Stimulated activated CD4-positive, alpha-beta T cell treated with anti-CD3 and anti-CD28 coated beads, Interleukin-4, amount 100 ng/mL, for 24 hours (primary cell): ENCODE data around the gene TMEM181.
"Not testable (repeated sequence)": the region's sequence is repeated elsewhere in the genome, so short reads cannot be mapped to it uniquely, and the experiment has no call there.

Experiments used
- DNase-seq: peaks from one replicate; pipeline ENCODE4 v3.0.0-alpha.2; 2020

TMEM181 gene

GRCh38 chr6:158559895-158560835, at the start of gene TMEM181:
Gene TMEM181 (plus strand): TSS chr6:158560091. CDS start chr6:158560225, 134 bp downstream.
- peak; percentile 85 for DNase-seq

GRCh38 chr6:158512809-158513208, 47.1 kb upstream of the TMEM181 start:
- no peak for DNase-seq

GRCh38 chr6:158514176-158514575, 45.7 kb upstream of the TMEM181 start:
- DNase-seq: no peak

GRCh38 chr6:158514991-158515390, 44.9 kb upstream of the TMEM181 start:
- no peak for DNase-seq

GRCh38 chr6:158516098-158516497, 43.8 kb upstream of the TMEM181 start:
- DNase-seq: no peak

- DNase-seq: no peak
Observed at GRCh38 chr6:158517038-158517437, 42.9 kb upstream of the TMEM181 start.

- DNase-seq: no peak
Observed at GRCh38 chr6:158517581-158517980, 42.3 kb upstream of the TMEM181 start.

GRCh38 chr6:158518191-158519127, 41.4 kb upstream of the TMEM181 start:
- peak; percentile 51 for DNase-seq

GRCh38 chr6:158519300-158519699, 40.6 kb upstream of the TMEM181 start:
- no peak for DNase-seq

GRCh38 chr6:158519761-158520160, 40.1 kb upstream of the TMEM181 start:
- no peak for DNase-seq

- not testable (repeated sequence) for DNase-seq
Observed at GRCh38 chr6:158520975-158521374, 38.9 kb upstream of the TMEM181 start.

GRCh38 chr6:158521759-158522158, 38.1 kb upstream of the TMEM181 start:
- no peak for DNase-seq

- DNase-seq: no peak
Observed at GRCh38 chr6:158522616-158523015, 37.3 kb upstream of the TMEM181 start.

- DNase-seq: no peak
Observed at GRCh38 chr6:158524311-158524710, 35.6 kb upstream of the TMEM181 start.

- not testable (repeated sequence) for DNase-seq
Observed at GRCh38 chr6:158527858-158528257, 32.0 kb upstream of the TMEM181 start.

- DNase-seq: no peak
Observed at GRCh38 chr6:158528826-158529225, 31.1 kb upstream of the TMEM181 start.

- no peak for DNase-seq
Observed at GRCh38 chr6:158529629-158530028, 30.3 kb upstream of the TMEM181 start.

GRCh38 chr6:158531566-158531965, 28.3 kb upstream of the TMEM181 start:
- DNase-seq: no peak

GRCh38 chr6:158531970-158532369, 27.9 kb upstream of the TMEM181 start:
- no peak for DNase-seq

GRCh38 chr6:158536084-158536890, 23.6 kb upstream of the TMEM181 start:
- peak; percentile 69 for DNase-seq

- DNase-seq: no peak
Observed at GRCh38 chr6:158536891-158537798, 22.7 kb upstream of the TMEM181 start.
